GM18526 (cell line): ENCODE results near the gene KLK6.

Experiments used
- POLR2A ChIP-seq: IDR thresholded peaks from 3 replicates; pipeline ENCODE4 v1.6.1; 2011; ENCODE audit not compliant: insufficient read length; ENCODE audit errors: extremely low read depth

Gene KLK6

DNA sequence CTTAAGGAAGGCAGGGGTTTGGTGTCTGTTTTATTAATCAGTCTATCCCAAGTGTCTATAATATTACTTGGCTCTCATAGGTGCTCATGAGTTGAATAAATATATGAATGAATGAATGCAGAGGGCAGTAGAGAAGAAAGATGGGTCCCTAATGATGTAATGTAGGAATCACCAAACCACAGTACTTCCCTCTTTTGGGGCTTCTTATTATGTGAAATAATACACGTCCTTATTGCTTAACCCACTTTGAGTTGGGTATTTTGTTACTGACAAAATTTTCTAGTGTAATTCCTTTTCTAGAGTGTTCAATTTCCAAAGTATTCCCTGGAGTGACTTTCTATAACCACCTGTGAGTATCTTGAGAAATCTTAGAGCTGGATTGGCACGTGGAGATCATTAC, 29.8 kb downstream of the KLK6 start:
- TF ChIP-seq POLR2A: no peak

DNA sequence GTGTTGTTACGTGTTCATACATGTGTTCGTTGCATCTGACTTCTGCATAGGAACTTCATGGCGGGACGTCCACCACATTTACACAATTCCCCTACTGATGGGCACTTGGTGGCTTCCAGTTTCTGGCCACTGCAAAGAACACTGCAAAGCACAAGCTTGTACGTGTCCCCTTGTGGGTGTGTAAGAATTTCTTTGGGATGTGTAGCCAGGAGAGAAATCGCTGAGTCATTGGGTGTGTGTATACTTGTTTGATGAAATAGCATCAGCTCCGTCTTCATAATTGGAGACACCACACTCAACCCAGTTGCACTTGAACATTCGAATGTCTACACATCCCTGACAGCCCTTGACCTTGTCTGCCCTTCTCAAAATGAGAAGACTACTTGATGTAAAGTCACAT, 35.8 kb downstream of the KLK6 start:
- TF ChIP-seq POLR2A: no peak

DNA sequence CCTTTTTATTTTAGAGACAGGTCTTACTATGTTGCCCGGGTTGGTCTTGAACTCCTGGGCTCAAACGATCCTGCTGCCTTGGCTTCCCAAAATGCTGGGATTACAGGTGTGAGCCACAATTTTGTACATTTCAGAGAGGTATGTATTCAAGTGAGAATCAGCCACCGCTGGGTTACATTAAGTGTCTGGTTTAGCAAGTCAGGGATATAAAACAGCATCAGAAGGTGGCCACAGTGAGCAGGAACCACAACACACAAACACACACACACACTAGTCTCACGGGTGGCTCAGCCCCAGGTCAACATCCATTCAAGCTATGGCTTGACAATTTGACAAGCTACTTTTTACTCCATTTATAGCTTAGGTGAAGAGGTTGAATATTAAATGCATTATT, 36.7 kb downstream of the KLK6 start:
- TF ChIP-seq POLR2A: no peak

DNA sequence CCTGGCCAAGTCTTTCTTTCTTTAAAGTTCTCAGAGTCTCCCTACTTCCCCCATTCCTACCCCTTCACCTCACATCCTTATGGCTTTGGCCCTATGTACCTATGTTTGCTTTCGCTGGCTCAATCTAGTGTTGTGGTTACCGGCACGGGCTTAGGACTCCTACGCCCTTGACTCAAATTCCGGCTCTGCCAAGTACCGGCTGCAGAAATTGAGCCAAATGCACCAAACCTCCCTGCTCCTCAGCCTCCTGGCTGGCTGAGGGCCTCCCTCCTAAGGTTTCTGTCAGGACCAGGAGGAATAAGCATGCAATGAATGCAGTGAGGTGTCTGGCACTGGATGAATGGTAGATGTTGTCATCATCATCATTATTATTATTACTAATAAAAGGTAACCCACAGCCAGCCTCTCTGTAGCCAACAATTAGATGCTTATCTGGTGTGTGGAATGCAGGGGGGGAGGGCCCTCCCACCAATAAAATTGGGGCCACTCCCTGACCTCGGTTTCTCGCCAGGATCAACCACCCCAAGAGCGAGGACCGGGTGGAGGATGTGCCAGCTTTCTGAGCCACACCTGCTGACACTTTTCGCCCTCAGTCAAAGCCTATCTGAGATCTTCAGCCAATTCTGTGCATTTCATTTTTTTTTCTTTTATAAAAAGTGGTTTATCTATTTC, 37.2 kb downstream of the KLK6 start:
- TF ChIP-seq POLR2A: no peak

DNA sequence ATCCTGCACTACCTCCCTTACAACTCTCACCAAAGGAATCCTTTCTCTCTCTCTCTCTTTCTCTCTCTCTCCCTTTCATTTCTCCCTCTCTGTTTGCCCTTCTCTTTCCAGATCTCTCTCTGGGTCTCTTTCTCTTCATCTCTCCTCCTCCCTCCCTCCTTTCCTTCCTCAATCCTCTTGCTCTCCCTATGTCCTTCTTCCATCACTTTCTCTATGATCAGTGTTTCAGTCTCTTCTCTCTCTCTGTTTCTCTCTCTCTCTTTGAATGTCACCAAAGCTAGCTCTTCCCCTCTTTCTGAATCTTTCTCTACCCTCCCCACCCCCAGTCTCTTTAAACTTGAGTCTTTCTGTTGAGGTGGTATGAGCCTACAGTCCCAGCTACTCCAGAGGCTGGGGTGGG, 38.4 kb downstream of the KLK6 start:
- no peak for TF ChIP-seq POLR2A

DNA sequence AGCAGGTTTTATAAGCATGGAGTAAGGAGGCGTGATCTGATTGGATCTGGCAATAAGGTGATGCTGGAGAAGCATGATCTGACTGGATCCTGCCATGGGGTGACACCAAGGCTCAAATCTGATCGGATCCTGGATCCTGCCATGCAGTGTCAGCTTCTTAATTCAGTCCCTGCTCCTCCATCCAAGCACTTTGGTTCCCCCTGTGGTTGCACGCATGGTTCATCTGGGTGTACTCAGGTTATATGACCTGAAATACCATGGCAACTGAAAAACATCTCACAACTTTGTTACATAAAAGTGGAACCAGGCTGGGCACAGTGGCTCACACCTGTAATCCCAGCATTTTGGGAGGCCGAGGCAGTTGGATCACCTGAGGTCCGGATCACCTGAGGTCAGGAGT, 40.6 kb downstream of the KLK6 start:
- TF ChIP-seq POLR2A: no peak

DNA sequence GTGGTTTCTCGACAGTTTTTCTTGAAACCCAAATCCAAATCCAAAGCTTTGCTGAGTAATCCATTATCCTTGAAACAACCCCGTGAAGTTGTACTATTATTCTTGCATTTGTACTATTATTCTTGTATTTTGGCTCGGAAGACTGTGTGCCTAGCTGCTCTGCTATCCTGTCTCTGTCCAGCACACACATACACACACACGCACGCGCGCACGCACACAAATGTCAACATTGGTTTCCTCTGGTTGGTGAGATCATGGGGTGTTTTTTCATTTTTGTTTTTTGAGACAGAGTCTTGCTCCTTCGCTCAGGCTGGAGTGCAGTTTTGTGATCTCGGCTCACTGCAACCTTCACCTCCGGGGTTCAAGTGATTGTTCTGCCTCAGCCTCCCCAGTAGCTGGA, 43.2 kb downstream of the KLK6 start:
- TF ChIP-seq POLR2A: no peak

DNA sequence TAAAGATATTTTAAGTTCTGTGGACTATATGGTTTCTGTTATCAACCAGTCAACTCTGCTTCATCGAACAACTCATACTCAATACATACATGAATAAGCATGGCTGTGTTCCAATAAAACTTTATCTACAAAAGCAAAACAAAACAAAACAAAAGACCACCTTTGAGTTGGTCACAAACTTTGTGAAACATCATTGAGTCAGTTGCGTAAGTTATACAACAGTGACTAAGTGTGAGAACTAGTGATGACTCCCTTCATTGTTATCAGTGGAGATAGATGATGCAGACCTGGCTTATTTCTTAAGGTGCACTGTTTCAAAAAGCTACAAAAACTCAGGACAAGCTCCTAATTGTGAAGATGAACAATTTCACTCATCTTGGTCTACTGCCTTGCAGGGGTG, 43.7 kb downstream of the KLK6 start:
- no peak for TF ChIP-seq POLR2A

DNA sequence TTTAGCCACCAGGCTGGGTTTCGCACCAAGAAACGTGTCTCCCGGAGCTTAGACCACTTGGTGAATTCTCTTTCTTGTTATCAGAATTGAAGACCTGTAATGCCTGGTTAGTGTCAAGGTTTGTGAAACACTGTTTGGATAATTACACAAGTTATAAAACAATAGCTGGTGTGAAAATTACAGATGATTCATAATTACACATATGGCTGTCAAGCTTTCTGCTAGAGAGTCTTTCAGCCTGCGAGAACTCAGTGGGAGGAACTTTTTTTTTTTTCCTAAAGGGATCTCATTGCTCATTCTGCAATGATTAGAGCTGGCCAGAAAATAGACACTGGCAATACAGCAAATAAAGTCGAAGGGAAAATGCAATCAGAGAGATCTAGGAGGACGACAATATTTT, 44.8 kb downstream of the KLK6 start:
- no peak for TF ChIP-seq POLR2A

DNA sequence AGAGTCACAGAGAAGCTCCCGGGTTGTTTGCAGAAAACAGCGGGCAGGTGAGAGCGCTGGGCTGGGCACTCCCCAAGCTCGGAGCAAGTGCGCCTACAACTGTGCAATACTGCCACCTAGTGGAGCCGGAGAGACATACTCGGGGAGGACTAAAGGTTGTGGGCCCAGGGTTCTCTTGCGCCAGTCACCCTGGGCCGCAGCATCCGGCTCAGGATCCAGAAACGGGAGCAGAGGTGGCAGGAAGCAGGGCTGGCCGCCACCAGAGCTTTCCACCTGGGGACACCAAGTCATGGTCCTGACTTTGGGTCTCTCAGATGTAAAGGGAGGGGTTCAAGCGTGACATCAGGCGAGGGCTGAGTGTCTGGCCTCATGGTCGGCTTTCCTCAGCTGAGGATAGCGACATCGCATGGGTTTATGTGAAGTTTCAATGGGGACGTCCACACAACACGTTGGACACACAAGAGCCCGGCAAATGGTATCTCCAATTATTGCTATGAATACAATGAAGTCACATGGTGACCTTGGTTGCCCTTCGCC, 47.0 kb downstream of the KLK6 start:
- TF ChIP-seq POLR2A: no peak

DNA sequence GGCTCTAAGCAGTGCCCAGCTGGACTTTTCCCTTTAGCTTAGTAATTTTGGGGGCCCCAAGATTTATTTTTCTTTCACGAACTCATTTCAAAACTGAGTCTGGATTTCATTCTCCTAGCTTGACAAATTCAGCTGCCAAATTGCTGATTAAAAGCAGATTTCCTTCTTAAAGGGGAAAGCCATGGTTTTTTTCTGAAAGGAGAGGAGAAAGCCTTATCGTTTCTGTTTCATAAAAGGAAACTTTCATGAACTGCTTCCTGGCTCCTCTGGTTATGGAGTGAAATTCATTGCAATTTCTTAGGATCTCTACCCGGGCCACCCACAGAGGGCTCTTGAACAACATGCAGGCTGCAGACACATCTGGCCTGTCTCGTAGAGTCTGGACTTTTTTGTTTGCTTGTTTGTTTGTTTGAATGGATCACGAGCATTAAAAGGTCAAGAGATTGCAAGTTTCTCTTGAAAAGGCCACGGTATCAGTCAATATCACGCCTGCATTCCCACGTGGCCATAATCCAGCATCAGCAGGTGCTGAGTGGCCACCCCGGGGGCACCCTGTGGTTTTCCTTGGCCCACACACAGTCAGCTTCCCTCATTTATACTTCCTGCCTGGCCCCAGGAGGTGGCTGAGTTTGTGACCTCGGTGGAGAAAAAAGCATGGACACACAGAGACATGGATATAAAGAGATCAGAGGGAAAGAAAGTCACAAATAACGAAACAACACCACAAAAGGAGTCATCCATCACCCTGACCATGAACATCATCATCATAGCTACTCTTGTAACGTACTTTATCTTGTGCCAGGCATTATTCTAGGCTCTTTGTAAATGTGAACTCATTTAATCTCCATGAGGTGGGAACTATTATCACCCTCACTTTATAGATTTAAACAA, 47.7 kb downstream of the KLK6 start:
- no peak for TF ChIP-seq POLR2A

DNA sequence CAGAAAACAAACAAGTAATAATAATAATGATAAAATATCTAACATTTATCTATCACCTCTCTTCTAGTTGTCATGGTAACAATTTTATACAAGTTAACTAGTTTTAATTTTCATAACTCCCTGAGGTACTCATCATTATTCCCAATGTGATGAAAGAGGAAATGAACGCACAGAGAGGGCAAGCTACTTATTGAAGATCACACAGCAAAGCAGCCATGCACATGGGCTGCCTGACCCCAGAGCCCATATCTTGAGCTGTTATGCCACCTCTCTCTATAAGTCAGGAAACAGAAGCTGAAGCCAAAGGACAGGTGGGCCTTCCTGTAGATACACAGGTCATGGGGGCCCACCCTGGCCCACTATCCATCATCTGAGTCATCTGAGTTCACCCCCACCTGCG, 53.3 kb downstream of the KLK6 start:
- TF ChIP-seq POLR2A: no peak

DNA sequence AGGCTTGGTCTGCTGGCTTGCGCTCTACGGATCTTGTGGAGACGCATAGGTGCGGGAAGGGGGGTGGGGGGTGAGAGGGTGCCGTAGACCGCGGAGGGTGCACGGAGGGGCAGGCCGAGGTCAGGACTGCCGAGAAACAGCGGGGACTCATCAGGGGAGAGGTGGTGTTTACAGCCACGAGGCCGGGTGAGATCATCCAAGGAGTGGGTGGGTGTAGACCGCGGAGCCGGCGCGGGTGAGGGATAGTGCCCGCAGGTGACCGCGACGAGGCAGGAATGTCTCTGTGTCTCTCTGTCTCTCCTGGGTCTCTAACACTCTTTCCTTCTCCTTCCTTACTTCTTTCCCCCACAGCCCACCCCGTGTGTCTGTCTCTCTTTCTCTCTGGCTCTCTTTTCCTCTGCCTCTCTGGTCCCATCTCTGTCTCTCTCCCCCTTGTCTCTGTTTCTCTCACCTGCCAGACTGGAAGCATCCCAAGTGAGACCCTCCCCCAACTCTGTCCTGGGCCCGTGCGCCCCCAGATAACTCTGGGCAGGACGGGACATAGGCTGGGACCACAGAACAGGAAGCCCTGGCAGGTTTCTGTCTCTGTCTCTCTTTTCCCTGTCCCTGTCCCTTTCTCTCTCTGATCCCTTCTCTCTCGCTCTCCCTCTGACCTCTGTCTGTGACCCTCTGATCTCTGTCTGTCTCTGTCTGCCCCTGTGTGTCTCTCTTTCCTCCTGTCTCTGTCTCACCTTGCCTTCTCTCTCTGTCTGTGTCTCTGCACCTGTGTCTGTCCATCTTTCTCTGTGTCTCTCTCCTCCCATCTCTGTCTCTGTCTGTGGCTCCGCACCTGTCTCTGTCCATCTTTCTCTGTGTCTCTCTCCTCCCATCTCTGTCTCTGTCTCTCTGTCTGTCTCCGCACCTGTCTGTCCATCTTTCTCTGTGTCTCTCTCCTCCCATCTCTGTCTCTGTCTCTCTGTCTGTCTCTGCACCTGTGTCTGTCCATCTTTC, 56.4 kb downstream of the KLK6 start:
- no peak for TF ChIP-seq POLR2A

DNA sequence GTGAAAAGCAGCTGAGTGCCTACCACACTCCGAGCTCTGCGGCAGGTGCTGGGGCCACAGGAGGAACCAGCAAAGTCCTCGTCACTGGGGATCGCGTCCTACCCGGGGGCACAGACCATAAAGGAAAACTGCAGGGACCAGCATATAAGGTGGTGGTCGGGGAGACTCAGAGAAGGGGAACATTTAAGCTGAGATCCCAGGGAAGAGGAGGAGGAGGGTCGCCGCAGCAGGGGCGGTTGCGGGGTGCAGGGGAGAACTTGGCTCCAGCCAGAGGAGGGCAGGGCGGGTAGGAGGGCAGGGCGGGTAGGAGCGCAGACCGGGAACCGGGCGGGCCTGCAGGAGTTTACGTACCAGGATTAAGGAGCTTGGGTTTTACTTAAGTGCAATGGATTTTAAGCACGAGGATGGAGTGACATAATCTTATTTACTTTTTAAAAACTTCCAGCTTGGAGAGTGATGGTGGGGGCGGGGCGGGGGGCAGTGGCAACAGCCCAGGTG, 57.2 kb downstream of the KLK6 start:
- no peak for TF ChIP-seq POLR2A
